GM18511 (cell line): ENCODE results near the gene PRKN.
"Not testable (repeated sequence)": the region's sequence is repeated elsewhere in the genome, so short reads cannot be mapped to it uniquely, and the experiment has no call there.

Source experiments
- ATAC-seq: cut with Tn5 transposase; IDR thresholded peaks from one replicate; pipeline ENCODE4 v1.9.1; 2021; ENCODE audit warnings: mild to moderate bottlenecking, moderate library complexity; ENCODE audit not compliant: unreplicated experiment

The PRKN gene

DNA sequence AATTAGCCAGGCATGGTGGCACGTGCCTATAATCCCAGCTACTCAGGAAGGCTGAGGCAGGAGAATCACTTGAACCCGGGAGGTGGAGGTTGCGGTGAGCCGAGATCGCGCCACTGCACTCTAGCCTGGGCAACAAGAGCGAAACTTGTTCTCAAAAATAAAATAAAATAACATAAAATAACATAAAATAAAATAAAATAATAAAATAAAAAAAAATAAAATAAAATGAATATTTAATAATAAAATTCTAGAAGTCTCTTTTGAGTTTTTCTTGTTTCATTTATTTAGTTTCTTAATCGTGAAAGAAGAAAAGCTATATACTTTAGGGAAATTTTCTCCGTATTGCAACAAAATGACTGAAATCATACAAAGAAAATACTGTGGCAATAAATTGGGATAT is 841.0 kb downstream of the PRKN start:
- ATAC-seq, result not testable (repeated sequence)

DNA sequence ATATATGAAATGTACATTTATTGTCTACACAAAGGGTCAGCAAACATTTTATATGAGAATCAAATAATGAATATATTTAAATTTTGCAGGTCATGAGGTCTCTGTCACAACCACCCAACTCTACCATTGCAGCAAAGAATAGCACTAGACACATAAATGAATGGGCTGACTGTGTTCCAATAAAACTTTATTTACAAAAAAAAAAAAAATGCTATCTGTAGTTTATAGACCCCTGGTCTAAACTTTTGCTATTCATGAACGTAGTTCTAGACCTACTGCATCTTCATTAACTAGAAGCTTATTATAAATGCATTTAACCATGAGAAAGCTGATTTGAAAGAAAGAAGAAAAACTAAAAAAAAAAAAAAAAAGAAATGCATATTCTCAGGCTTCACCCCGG is 842.8 kb downstream of the PRKN start:
- ATAC-seq, result no peak

DNA sequence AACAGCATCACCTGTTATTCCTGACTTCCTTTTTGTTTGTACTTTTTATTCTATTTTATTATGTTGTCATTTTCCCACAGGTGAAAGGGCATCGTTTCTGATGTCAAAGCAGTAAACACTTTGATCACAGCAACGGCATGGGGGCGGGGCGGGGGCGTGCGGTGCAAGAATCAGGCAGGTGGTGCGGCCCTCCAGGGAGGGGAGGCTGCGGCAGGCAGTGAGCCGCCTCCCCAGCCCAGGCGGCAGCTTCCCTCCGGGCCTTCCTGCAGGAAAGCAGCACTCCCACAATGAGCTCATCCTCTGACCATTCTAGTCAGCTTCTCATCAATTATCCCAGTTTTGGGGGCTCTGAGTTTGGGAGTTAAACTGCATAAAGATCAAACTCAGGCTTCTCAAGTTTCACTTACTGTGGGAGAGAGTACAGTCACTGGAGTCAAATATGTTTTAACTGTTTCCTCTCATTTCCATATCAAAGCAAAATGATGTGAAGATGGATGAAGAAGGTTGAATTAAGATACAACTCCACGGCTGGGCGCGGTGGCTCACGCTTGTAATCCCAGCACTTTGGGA is 845.3 kb downstream of the PRKN start:
- ATAC-seq, result no peak

- ATAC-seq, result no peak
These were observed 847.5 kb downstream of the PRKN start for GRCh38 chr6:161880056-161880455.

DNA sequence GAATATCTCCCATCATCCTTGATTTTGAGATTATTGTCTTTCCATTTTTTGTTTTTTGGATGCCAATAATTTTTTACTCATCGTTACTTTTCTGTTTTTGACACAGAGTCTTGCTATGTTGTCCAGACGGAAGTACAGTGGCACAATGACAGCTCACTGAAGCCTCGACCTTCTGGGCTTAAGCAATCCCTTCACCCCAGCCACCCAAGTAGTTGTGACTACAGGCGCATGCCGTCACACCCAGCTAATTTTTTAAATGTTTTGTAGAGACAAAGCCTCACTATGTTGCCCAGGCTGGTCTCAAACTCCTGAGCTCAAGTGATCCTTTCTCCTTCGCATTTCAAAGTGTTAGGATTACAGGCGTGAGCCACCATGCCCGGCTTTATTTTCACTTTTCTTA is 851.3 kb downstream of the PRKN start:
- ATAC-seq, result no peak

DNA sequence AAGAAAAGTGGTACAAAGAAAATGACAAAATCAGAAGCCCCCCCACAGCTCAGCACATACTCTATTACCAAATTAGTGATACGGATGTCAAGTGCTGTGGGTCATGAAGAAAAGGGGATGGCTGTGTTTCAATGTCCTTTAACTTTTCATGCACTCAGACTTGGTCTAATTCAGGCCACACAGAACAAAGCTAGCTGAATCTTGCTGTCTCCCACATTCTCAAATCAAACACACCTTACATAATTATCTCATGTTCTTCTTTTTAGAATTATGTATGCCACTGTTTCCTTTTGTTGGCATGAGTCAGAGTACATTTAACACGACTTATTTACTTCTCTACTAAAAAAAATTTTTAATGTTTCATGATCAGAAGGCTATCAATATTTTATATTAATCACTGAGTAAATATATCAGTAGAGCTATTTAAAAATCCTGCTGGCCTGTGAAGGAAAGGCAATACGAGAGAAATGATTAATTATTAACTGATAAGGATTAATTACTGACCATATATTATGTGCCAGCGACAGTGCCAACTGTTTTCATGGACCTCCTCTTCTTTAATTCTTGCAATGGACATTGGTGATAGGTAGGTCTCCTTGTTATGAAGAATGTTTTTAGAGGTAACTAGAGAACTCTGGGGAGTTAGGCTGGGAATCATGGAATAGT is 857.2 kb downstream of the PRKN start:
- ATAC-seq, result no peak

GRCh38 chr6:161869491-161869890 is 858.1 kb downstream of the PRKN start:
- no peak for ATAC-seq

GRCh38 chr6:161866570-161866969 is 861.0 kb downstream of the PRKN start:
- no peak for ATAC-seq

GRCh38 chr6:161861061-161861460 is 866.5 kb downstream of the PRKN start:
- ATAC-seq, result not testable (repeated sequence)

DNA sequence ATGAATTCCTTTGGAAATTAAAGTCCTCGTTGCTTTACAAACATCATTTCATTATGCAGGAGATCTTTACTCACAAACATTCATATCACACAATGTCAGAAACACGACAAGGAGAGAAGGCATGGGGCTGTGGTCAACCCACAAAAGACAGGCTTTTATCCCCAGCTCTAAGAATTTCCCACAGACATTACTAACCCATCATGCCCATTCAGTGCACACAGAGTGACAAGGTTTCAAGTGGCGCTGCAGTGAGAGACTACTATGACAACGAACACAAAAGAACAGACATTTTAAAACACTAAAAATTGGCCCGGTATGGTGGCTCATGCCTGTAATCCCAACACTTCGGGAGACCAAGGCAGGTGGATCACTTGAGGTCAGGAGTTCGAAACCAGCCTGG is 873.9 kb downstream of the PRKN start:
- ATAC-seq, result no peak

- not testable (repeated sequence) for ATAC-seq
These were observed 876.1 kb downstream of the PRKN start for GRCh38 chr6:161851486-161851885.

GRCh38 chr6:161850562-161850961 is 877.0 kb downstream of the PRKN start:
- ATAC-seq, result no peak

DNA sequence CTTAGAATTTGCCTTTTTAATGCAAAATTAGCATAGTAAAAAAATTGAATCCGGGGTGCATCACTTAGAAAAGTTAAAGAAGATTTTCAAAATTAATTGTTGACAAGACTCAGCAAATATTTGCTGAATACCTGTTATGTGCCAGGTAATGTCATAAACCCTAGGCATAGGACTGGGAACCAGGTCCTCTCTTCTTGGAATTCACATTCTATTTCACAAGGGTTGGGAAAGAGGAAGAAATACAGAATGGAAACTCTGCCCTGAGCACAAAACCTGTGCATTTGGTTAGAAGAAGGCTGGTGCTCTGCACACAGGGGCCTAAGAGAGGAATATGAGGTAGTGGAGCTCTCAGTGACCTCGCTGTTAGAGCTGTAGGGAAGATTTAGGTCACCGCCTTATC is 879.9 kb downstream of the PRKN start:
- ATAC-seq, result no peak

DNA sequence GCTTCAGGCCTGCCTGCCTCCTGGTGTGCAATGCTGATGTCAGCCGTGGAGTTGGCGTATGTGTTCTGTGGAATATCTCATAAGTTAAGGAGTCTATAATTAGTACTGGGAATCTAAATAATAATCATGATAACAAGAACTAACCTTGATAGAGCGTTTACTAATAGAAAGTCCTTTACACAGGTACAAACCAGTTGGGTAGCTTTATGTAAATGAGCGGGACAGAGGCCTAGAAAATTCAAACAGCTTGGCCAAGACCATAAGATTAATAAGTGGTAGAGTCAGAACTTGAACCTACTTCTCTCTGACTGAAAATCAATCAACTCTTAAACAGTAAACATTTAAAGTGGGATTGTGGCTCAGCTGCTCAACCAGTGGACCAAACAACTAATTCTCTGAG is 882.8 kb downstream of the PRKN start:
- ATAC-seq, result no peak

- no peak for ATAC-seq
These were observed 884.5 kb downstream of the PRKN start for GRCh38 chr6:161843066-161843465.

DNA sequence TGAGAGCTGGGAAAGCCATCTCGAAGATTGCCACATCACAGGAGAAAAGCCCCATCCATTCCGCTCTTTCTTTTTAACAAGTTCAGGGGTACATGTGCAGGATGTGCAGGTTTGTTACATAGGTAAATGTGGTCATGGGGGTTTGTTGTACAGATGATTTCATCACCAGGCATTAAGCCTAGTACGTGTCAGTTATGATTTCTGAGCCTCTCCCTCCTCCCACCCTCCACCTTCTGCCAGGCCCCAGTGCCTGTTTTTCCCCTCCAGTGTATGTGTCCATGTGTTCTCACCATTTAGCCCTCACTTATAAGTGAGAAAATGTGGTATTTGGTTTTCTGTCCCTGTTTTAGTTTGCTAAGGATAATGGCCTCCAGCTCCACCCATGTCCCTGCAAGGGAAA is 887.2 kb downstream of the PRKN start:
- ATAC-seq, result no peak

- no peak for ATAC-seq
These were observed 889.1 kb downstream of the PRKN start for GRCh38 chr6:161838306-161839035.

GRCh38 chr6:161837854-161838253 is 889.7 kb downstream of the PRKN start:
- ATAC-seq, result no peak

DNA sequence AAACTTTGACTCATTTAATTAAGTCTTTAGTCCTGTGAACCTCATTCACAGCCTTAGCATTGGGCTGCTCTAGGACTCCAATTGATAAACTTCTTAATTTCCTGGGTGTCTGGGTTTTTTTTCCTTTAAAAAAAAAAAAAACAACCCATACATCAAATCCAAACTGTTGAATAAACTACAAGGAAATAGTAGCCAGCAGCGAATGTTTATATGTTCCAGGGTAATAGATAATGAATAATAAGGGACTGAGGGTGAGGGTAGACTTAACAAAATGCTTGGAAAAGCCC is 890.2 kb downstream of the PRKN start:
- ATAC-seq, result no peak

- no peak for ATAC-seq
These were observed 890.7 kb downstream of the PRKN start for GRCh38 chr6:161836643-161837448.

DNA sequence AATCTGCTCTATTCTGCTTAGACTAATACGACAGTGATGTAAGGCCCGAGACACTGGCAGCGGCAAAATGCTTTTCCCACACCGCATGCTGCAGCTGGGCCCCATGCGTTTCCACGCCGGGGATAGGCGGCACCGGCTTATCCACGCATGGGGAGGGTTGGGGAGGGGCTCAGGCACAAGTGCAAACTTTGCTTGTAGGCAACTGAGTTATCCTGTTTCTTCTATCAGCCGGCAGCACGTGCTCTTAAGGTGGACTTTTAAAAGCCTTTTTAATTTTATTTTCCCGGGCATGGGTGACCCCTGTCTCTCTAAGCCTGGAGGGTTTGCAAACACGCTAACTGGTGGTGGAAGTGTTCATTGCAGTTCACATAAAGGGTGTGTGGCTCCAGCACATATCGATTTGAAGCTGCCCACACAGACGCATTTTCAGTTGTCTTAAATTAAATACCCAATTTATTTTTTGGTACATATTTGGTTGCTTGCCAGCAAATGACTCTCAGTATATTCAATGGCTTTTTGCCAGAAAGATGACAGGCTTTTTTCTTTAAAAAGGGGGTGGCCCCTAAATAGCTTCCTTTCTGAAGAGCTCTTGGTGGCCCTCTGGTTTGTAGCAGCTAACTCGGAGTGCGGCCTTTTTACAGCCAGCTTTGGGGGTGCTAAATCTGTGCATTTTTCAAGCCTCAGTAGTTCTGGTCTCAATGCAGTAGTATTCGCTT is 891.9 kb downstream of the PRKN start:
- no peak for ATAC-seq
